H9 (cell line): ENCODE data around the gene TMEM134. TPM values are rescaled to one million over a fixed set of nuclear protein-coding genes. Genes with fewer than 3 reads are reported as not detected.

Experiments used
- DNase-seq: peaks from one replicate; pipeline ENCODE4 v3.0.0-alpha.2; 2017
- H2AFZ ChIP-seq: one replicate; pipeline ENCODE4 v1.6.1; 2013; ENCODE audit warnings: mild to moderate bottlenecking, low read length, control low read depth, moderate library complexity
- H2AK5ac ChIP-seq: 2 replicates; pipeline ENCODE4 v1.6.1; 2013; ENCODE audit warnings: low read length, control low read depth, mixed read lengths; ENCODE audit not compliant: insufficient read length
- H2BK120ac ChIP-seq: one replicate; pipeline ENCODE4 v1.6.1; 2013; ENCODE audit warnings: low read depth, mild to moderate bottlenecking, low read length, control low read depth, inconsistent platforms; ENCODE audit not compliant: poor library complexity, severe bottlenecking
- H2BK12ac ChIP-seq: 2 replicates; pipeline ENCODE4 v1.6.1; 2013; ENCODE audit warnings: low read length, control low read depth, mixed read lengths, low read depth; ENCODE audit not compliant: insufficient read length
- H2BK15ac ChIP-seq: 2 replicates; pipeline ENCODE4 v1.6.1; 2013; ENCODE audit warnings: low read depth, low read length, control low read depth
- H2BK20ac ChIP-seq: one replicate; pipeline ENCODE4 v1.6.1; 2013; ENCODE audit warnings: low read depth, mild to moderate bottlenecking, low read length, control low read depth, inconsistent platforms; ENCODE audit not compliant: poor library complexity, severe bottlenecking
- H2BK5ac ChIP-seq: 2 replicates; pipeline ENCODE4 v1.6.1; 2013; ENCODE audit warnings: low read length, control low read depth, mixed read lengths; ENCODE audit not compliant: insufficient read length
- H3K14ac ChIP-seq: 2 replicates; pipeline ENCODE4 v1.6.1; 2013; ENCODE audit warnings: low read length, control low read depth; ENCODE audit not compliant: insufficient read depth
- H3K18ac ChIP-seq: 2 replicates; pipeline ENCODE4 v1.6.1; 2013; ENCODE audit warnings: low read depth, mild to moderate bottlenecking, mixed read lengths, low read length, control low read depth; ENCODE audit not compliant: insufficient read length
- H3K23ac ChIP-seq: 2 replicates; pipeline ENCODE4 v1.6.1; 2013; ENCODE audit warnings: low read length, control low read depth, mixed read lengths, low read depth; ENCODE audit not compliant: insufficient read length
- H3K23me2 ChIP-seq: 2 replicates; pipeline ENCODE4 v1.6.1; 2013; ENCODE audit warnings: low read depth, mild to moderate bottlenecking, mixed read lengths, low read length, control low read depth; ENCODE audit not compliant: insufficient read length, poor library complexity, severe bottlenecking
- H3K27ac ChIP-seq: 2 replicates; pipeline ENCODE4 v1.5.1; 2013; ENCODE audit warnings: low read length, control low read depth, mixed read lengths, low read depth; ENCODE audit not compliant: insufficient read length
- H3K27me3 ChIP-seq: 2 replicates; pipeline ENCODE4 v1.6.1; 2013; ENCODE audit warnings: low read length, control low read depth, inconsistent platforms; ENCODE audit not compliant: insufficient read depth
- H3K4ac ChIP-seq: 2 replicates; pipeline ENCODE4 v1.6.1; 2013; ENCODE audit warnings: low read depth, mild to moderate bottlenecking, control low read depth, inconsistent platforms, low read length, moderate library complexity
- H3K4me1 ChIP-seq: 2 replicates; pipeline ENCODE4 v1.6.1; 2013; ENCODE audit warnings: low read length, control low read depth, inconsistent platforms; ENCODE audit not compliant: insufficient read depth
- H3K4me2 ChIP-seq: 2 replicates; pipeline ENCODE4 v1.6.1; 2013; ENCODE audit warnings: low read length, control low read depth, mixed read lengths; ENCODE audit not compliant: insufficient read length, insufficient read depth
- H3K56ac ChIP-seq: 2 replicates; pipeline ENCODE4 v1.6.1; 2013; ENCODE audit warnings: low read depth, mild to moderate bottlenecking, mixed read lengths, low read length, control low read depth; ENCODE audit not compliant: insufficient read length
- H3K79me1 ChIP-seq: 2 replicates; pipeline ENCODE4 v1.6.1; 2013; ENCODE audit warnings: low read depth, mild to moderate bottlenecking, moderate library complexity, low read length, control low read depth, inconsistent platforms; ENCODE audit not compliant: insufficient read depth, poor library complexity, severe bottlenecking
- H3K79me2 ChIP-seq: 2 replicates; pipeline ENCODE4 v1.6.1; 2013; ENCODE audit warnings: low read length, control low read depth, inconsistent platforms; ENCODE audit not compliant: insufficient read depth
- H3K9ac ChIP-seq: 2 replicates; pipeline ENCODE4 v1.6.1; 2013; ENCODE audit warnings: low read length, control low read depth, mixed read lengths; ENCODE audit not compliant: insufficient read length; ENCODE audit errors: extremely low read depth
- H3K9me3 ChIP-seq: one replicate; pipeline ENCODE4 v1.6.1; 2013; ENCODE audit warnings: low read depth, low read length, inconsistent platforms; ENCODE audit not compliant: control insufficient read depth
- H3T11ph ChIP-seq: one replicate; pipeline ENCODE4 v1.6.1; 2013; ENCODE audit warnings: mild to moderate bottlenecking, low read length, control low read depth, inconsistent platforms
- H4K20me1 ChIP-seq: one replicate; pipeline ENCODE4 v1.6.1; 2013; ENCODE audit not compliant: control insufficient read depth, insufficient read length, insufficient read depth
- H4K5ac ChIP-seq: 2 replicates; pipeline ENCODE4 v1.6.1; 2013; ENCODE audit warnings: low read depth, mild to moderate bottlenecking, mixed read lengths, low read length, control low read depth; ENCODE audit not compliant: insufficient read length
- H4K8ac ChIP-seq: replicated peaks from 2 replicates; pipeline ENCODE4 v1.6.1; 2013; ENCODE audit warnings: low read length, control low read depth, mixed read lengths, low read depth; ENCODE audit not compliant: insufficient read length
- H4K91ac ChIP-seq: 2 replicates; pipeline ENCODE4 v1.6.1; 2013; ENCODE audit warnings: low read depth, mild to moderate bottlenecking, moderate library complexity, mixed read lengths, low read length, control low read depth; ENCODE audit not compliant: insufficient read length
- H3K27ac Mint-ChIP-seq, 3 experiments: 2 replicates in 2 of 3; 3 replicates in 1 of 3; pipeline ENCODE4 v1.8.0; 2020 to 2021; ENCODE audit warnings: mixed read lengths in 3 of 3, mild to moderate bottlenecking in 1 of 3, moderate library complexity in 1 of 3
- H3K27me3 Mint-ChIP-seq: 2 replicates; pipeline ENCODE4 v1.8.0; 2021; ENCODE audit warnings: low read depth, mild to moderate bottlenecking, moderate library complexity, mixed read lengths
- H3K36me3 Mint-ChIP-seq, 3 experiments: 2 replicates in 2 of 3; 3 replicates in 1 of 3; pipeline ENCODE4 v1.8.0; 2020 to 2021; ENCODE audit warnings: low read depth in 3 of 3, mixed read lengths in 3 of 3; ENCODE audit not compliant: insufficient read depth in 1 of 3
- H3K4me1 Mint-ChIP-seq, 2 experiments: 2 replicates each; pipeline ENCODE4 v1.8.0; 2020; ENCODE audit warnings: mixed read lengths in 2 of 2
- H3K4me3 Mint-ChIP-seq, 2 experiments: 2 replicates in 1 of 2; 3 replicates in 1 of 2; pipeline ENCODE4 v1.8.0; 2020 to 2021; ENCODE audit warnings: mild to moderate bottlenecking in 2 of 2, mixed read lengths in 2 of 2, moderate library complexity in 1 of 2
- H3K9me3 Mint-ChIP-seq, 2 experiments: 2 replicates in 1 of 2; 3 replicates in 1 of 2; pipeline ENCODE4 v1.8.0; 2020; ENCODE audit warnings: mild to moderate bottlenecking in 2 of 2, mixed read lengths in 2 of 2, moderate library complexity in 1 of 2
- CTCF ChIP-seq: fragments of 200-600 bp; sonication (generic); conservative IDR thresholded peaks from 3 replicates; pipeline ENCODE4 v1.8.0; 2021; ENCODE audit warnings: antibody characterized with exemption, mild to moderate bottlenecking
- WGBS: extraction: QIAGEN DNeasy Blood & Tissue Kit; methylation state at CpG from one replicate; pipeline ENCODE4 v1.1.7; 2013; ENCODE audit warnings: missing lambda C conversion rate, low lambda C conversion rate, mixed read lengths; ENCODE audit not compliant: insufficient read length; ENCODE audit errors: extremely low coverage; 5-methylcytosine and 5-hydroxymethylcytosine counted together
- total RNA-seq: library from RNA; stranded (reverse); gene quantifications from 2 replicates; pipeline ENCODE4 v1.2.1, GENCODE V29; 2021

Gene TMEM134
- total RNA-seq, 1 experiment from 2014 or later = 53.6 TPM

- Mint-ChIP-seq H3K4me3 (no peak overlapping the region), H3K27me3 (peaks cover 12% of the 10 kb centered on the region), H3K36me3 (no peaks in the 10 kb centered on the region), H3K9me3 (no peaks in the 10 kb centered on the region), H3K27ac (no peak overlapping the region), H3K4me1 (peaks cover 18 to 23% of the 10 kb centered on the region in 2 experiments)
- H3T11ph ChIP-seq = no peak overlapping the region
- no peak overlapping the region for H3K27ac ChIP-seq
- no peak overlapping the region for H3K14ac ChIP-seq
- H4K5ac ChIP-seq = no peak overlapping the region
- no peaks in the 10 kb centered on the region for H3K4me1 ChIP-seq
- H2BK120ac ChIP-seq = no peak overlapping the region
- no peak overlapping the region for H2BK5ac ChIP-seq
- H2AFZ ChIP-seq = no peak overlapping the region
- H3K79me1 ChIP-seq = no peaks in the 10 kb centered on the region
- H2BK20ac ChIP-seq = no peak overlapping the region
- no peak overlapping the region for H2BK12ac ChIP-seq
- H3K27me3 ChIP-seq = no peaks in the 10 kb centered on the region
- no peak overlapping the region for H3K56ac ChIP-seq
- no peak for DNase-seq
- no peaks in the 10 kb centered on the region for H4K20me1 ChIP-seq
- no peak overlapping the region for H3K9ac ChIP-seq
- no peak overlapping the region for H3K23ac ChIP-seq
- no peak overlapping the region for H4K91ac ChIP-seq
- H4K8ac ChIP-seq = no peak overlapping the region
- no peak overlapping the region for H3K4ac ChIP-seq
- H3K79me2 ChIP-seq = no peaks in the 10 kb centered on the region; the same call in 1 of the 2 replicates
- WGBS = no CpG with 5 or more reads among the region's 34 CpGs
- no peak for TF ChIP-seq CTCF
- no peak overlapping the region for H2AK5ac ChIP-seq
- H3K23me2 ChIP-seq = peaks cover 4% of the 10 kb centered on the region
- no peak overlapping the region for H2BK15ac ChIP-seq
- H3K9me3 ChIP-seq = no peaks in the 10 kb centered on the region
- H3K4me2 ChIP-seq = no peak overlapping the region
- no peak overlapping the region for H3K18ac ChIP-seq
Observed at GRCh38 chr11:67423891-67424613, 45.0 kb downstream of the TMEM134 start.
